ENCODE results near the gene GAGE10. TPM values are rescaled to one million over a fixed set of nuclear protein-coding genes. Genes with fewer than 3 reads are reported as not detected.
A peak's percentile ranks its signal among the peaks of the same experiment; 100 is the strongest.

GAGE10 gene
- total and polyA plus RNA-seq, 4 donors, result not detected

- TF ChIP-seq CTCF (IDR thresholded peaks at IDR 0.05; ENCODE audit: control extremely low read depth, extremely low read depth), result no peak
- no peak overlapping the region for H3K9ac ChIP-seq (ENCODE audit: insufficient read depth in 1 of 2, low read length in 2 of 2)
- WGBS, 2 donors, result 49 to 75% methylated on average over 11 of the region's 11 CpGs
- no peaks in the 10 kb centered on the region for H3K9me3 ChIP-seq (ENCODE audit: control insufficient read depth in 4 of 4, insufficient read depth in 3 of 4, low read length in 3 of 4)
- no peaks in the 10 kb centered on the region for H3K27me3 ChIP-seq (ENCODE audit: control insufficient read depth in 3 of 3, insufficient read depth in 3 of 3, low read length in 2 of 3)
- H3K27ac ChIP-seq (ENCODE audit: low read depth in 1 of 2, low read length in 1 of 2), result no peak overlapping the region
- no peak for ATAC-seq (ENCODE audit: insufficient read depth, low FRiP score)
- peak; percentile 40 to 62 (median 57) for DNase-seq
- no peak overlapping the region for H3K4me3 ChIP-seq
- no peaks in the 10 kb centered on the region for H3K4me1 ChIP-seq (ENCODE audit: control insufficient read depth in 5 of 5, insufficient read depth in 5 of 5, low read length in 5 of 5)
- H3K36me3 ChIP-seq (ENCODE audit: control insufficient read depth in 4 of 4, insufficient read depth in 4 of 4, low read length in 4 of 4), result no peaks in the 10 kb centered on the region
Observed at GRCh38 chrX:49282647-49283011, 20.8 kb upstream of the GAGE10 start.

- WGBS, 2 donors, result 77 to 86% methylated on average over 1 to 3 of the region's 3 CpGs
- Histone ChIP-seq H3K4me1 (ENCODE audit: control insufficient read depth in 5 of 5, insufficient read depth in 5 of 5, low read length in 5 of 5) (no peaks in the 10 kb centered on the region), H3K9me3 (ENCODE audit: control insufficient read depth in 4 of 4, insufficient read depth in 3 of 4, low read length in 3 of 4) (no peaks in the 10 kb centered on the region), H3K9ac (ENCODE audit: insufficient read depth in 1 of 2, low read length in 2 of 2) (no peak overlapping the region), H3K36me3 (ENCODE audit: control insufficient read depth in 4 of 4, insufficient read depth in 4 of 4, low read length in 4 of 4) (no peaks in the 10 kb centered on the region), H3K27ac (ENCODE audit: low read depth in 1 of 2, low read length in 1 of 2) (no peak overlapping the region), H3K27me3 (ENCODE audit: control insufficient read depth in 3 of 3, insufficient read depth in 3 of 3, low read length in 2 of 3) (no peaks in the 10 kb centered on the region), H3K4me3 (no peak overlapping the region)
- DNase-seq (no peak), ATAC-seq (ENCODE audit: insufficient read depth, low FRiP score) (no peak)
- TF ChIP-seq CTCF (IDR thresholded peaks at IDR 0.05; ENCODE audit: control extremely low read depth, extremely low read depth), result no peak
Observed at GRCh38 chrX:49284212-49284611, 19.2 kb upstream of the GAGE10 start.

GRCh38 chrX:49286136-49286535, 17.3 kb upstream of the GAGE10 start:
- no peak overlapping the region for H3K4me3 ChIP-seq
- no peaks in the 10 kb centered on the region for H3K4me1 ChIP-seq (ENCODE audit: control insufficient read depth in 5 of 5, insufficient read depth in 5 of 5, low read length in 5 of 5)
- 89 to 97% methylated on average over 13 to 18 of the region's 18 CpGs for WGBS, 2 donors
- no peak overlapping the region for H3K27ac ChIP-seq (ENCODE audit: low read depth in 1 of 2, low read length in 1 of 2)
- ATAC-seq (ENCODE audit: insufficient read depth, low FRiP score), result no peak
- no peak overlapping the region for H3K9ac ChIP-seq (ENCODE audit: insufficient read depth in 1 of 2, low read length in 2 of 2)
- DNase-seq, result no peak
- H3K36me3 ChIP-seq (ENCODE audit: control insufficient read depth in 4 of 4, insufficient read depth in 4 of 4, low read length in 4 of 4), result no peaks in the 10 kb centered on the region
- no peaks in the 10 kb centered on the region for H3K27me3 ChIP-seq (ENCODE audit: control insufficient read depth in 3 of 3, insufficient read depth in 3 of 3, low read length in 2 of 3)
- TF ChIP-seq CTCF (IDR thresholded peaks at IDR 0.05; ENCODE audit: control extremely low read depth, extremely low read depth), result no peak
- no peaks in the 10 kb centered on the region for H3K9me3 ChIP-seq (ENCODE audit: control insufficient read depth in 4 of 4, insufficient read depth in 3 of 4, low read length in 3 of 4)

GRCh38 chrX:49286581-49286980, 16.9 kb upstream of the GAGE10 start:
- Histone ChIP-seq H3K36me3 (ENCODE audit: control insufficient read depth in 4 of 4, insufficient read depth in 4 of 4, low read length in 4 of 4) (no peaks in the 10 kb centered on the region), H3K4me1 (ENCODE audit: control insufficient read depth in 5 of 5, insufficient read depth in 5 of 5, low read length in 5 of 5) (no peaks in the 10 kb centered on the region), H3K9ac (ENCODE audit: insufficient read depth in 1 of 2, low read length in 2 of 2) (no peak overlapping the region), H3K27me3 (ENCODE audit: control insufficient read depth in 3 of 3, insufficient read depth in 3 of 3, low read length in 2 of 3) (no peaks in the 10 kb centered on the region), H3K4me3 (no peak overlapping the region), H3K27ac (ENCODE audit: low read depth in 1 of 2, low read length in 1 of 2) (no peak overlapping the region), H3K9me3 (ENCODE audit: control insufficient read depth in 4 of 4, insufficient read depth in 3 of 4, low read length in 3 of 4) (no peaks in the 10 kb centered on the region)
- WGBS, 2 donors, result 74 to 96% methylated on average over 4 of the region's 4 CpGs
- ATAC-seq (ENCODE audit: insufficient read depth, low FRiP score), result no peak
- TF ChIP-seq CTCF (IDR thresholded peaks at IDR 0.05; ENCODE audit: control extremely low read depth, extremely low read depth), result no peak
- no peak for DNase-seq

Measured in lung (tissue), 12 donors.